Mesodermal cell (in vitro differentiated cells): ENCODE results near the gene ACSS1.

Source experiments
- H3K27ac ChIP-seq: 2 replicates; pipeline ENCODE4 v1.7.0; 2013; ENCODE audit warnings: mild to moderate bottlenecking, low read depth, low read length, moderate library complexity; ENCODE audit not compliant: severe bottlenecking
- H3K36me3 ChIP-seq: 2 replicates; pipeline ENCODE4 v1.7.1; 2013; ENCODE audit warnings: mild to moderate bottlenecking, low read length, moderate library complexity; ENCODE audit not compliant: control insufficient read depth, insufficient read depth
- H3K4me1 ChIP-seq: one replicate; pipeline ENCODE4 v1.7.1; 2013; ENCODE audit warnings: mild to moderate bottlenecking, low read length; ENCODE audit not compliant: insufficient read depth, control insufficient read depth, poor library complexity, severe bottlenecking
- H3K4me3 ChIP-seq: 2 replicates; pipeline ENCODE4 v1.7.0; 2013; ENCODE audit warnings: low read length, control low read depth, mild to moderate bottlenecking; ENCODE audit not compliant: insufficient read depth, poor library complexity, severe bottlenecking; ENCODE audit errors: extremely low read depth
- H3K9me3 ChIP-seq: 2 replicates; pipeline ENCODE4 v1.7.1; 2013; ENCODE audit warnings: mild to moderate bottlenecking, low read length, moderate library complexity; ENCODE audit not compliant: control insufficient read depth
- WGBS, 2 experiments: methylation state at CpG; one replicate each; pipeline ENCODE4 v1.1.5; 2013; ENCODE audit warnings: missing lambda C conversion rate in 2 of 2; ENCODE audit not compliant: insufficient coverage in 2 of 2; 5-methylcytosine and 5-hydroxymethylcytosine counted together

ACSS1 gene

GRCh38 chr20:24966317-24967012 lies 91.5 kb downstream of the ACSS1 start:
- no peaks in the 10 kb centered on the region for H3K4me1 ChIP-seq
- WGBS, 2 experiments: 92 to 98% methylated on average over 13 of the region's 15 CpGs
- no peak overlapping the region for H3K4me3 ChIP-seq
- no peak overlapping the region for H3K27ac ChIP-seq
- no peaks in the 10 kb centered on the region for H3K9me3 ChIP-seq
- peaks cover 83% of the 10 kb centered on the region for H3K36me3 ChIP-seq

GRCh38 chr20:24965065-24965919 lies 92.6 kb downstream of the ACSS1 start:
- no peak overlapping the region for H3K27ac ChIP-seq
- no peaks in the 10 kb centered on the region for H3K9me3 ChIP-seq
- WGBS, 2 experiments: 88 to 98% methylated on average over 7 of the region's 7 CpGs
- H3K4me1 ChIP-seq: no peaks in the 10 kb centered on the region
- H3K4me3 ChIP-seq: no peak overlapping the region
- peaks cover 89% of the 10 kb centered on the region for H3K36me3 ChIP-seq

- no peak overlapping the region for H3K27ac ChIP-seq
- no peaks in the 10 kb centered on the region for H3K4me1 ChIP-seq
- WGBS, 2 experiments: 93 to 95% methylated on average over 2 to 5 of the region's 9 CpGs
- H3K9me3 ChIP-seq: no peaks in the 10 kb centered on the region
- H3K36me3 ChIP-seq: peaks cover 86% of the 10 kb centered on the region
- H3K4me3 ChIP-seq: no peak overlapping the region
Measured at GRCh38 chr20:24964506-24964840, 93.5 kb downstream of the ACSS1 start.

- H3K36me3 ChIP-seq: peaks cover 84% of the 10 kb centered on the region
- H3K4me3 ChIP-seq: no peak overlapping the region
- 97% methylated on average over 17 to 21 of the region's 21 CpGs for WGBS, 2 experiments
- H3K4me1 ChIP-seq: no peaks in the 10 kb centered on the region
- H3K9me3 ChIP-seq: no peaks in the 10 kb centered on the region
- H3K27ac ChIP-seq: no peak overlapping the region
Measured at GRCh38 chr20:24963672-24964505, 94.0 kb downstream of the ACSS1 start.

DNA sequence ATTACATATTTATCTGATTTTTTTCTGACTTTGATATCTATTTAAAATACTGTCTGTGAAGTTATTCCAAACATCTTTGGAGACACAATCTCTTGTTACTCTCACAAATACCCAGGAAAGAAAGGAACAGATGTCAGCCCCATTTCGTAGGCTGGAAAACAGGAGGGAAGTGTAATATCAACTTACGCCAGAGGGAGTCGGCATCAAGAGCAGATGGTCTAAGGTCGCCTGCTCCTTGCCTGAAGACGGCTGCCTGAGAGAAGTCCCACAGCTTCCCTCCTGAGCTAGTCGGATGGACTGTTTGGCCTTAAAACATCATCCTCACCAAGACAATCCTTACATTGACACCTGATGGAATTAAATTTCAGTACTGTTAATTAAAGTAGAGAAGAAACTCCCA lies 95.4 kb downstream of the ACSS1 start:
- WGBS, 2 experiments: 89 to 100% methylated on average over 3 to 4 of the region's 6 CpGs
- H3K27ac ChIP-seq: no peak overlapping the region
- no peak overlapping the region for H3K4me3 ChIP-seq
- H3K4me1 ChIP-seq: no peaks in the 10 kb centered on the region
- H3K9me3 ChIP-seq: no peaks in the 10 kb centered on the region
- H3K36me3 ChIP-seq: peaks cover 71% of the 10 kb centered on the region

DNA sequence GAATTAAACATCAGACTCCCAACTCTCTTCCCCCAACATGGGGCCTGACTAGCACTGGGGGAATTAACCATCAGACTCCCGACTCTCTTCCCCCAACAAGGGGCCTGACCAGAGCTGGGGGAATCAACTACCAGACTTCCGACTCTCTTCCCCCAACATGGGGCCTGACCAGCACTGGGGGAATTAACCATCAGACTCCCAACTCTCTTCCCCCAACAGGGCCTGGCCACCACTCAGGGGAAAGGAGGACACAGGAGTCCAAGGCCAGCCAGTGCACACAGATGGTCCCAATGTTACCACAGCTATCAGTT lies 95.8 kb downstream of the ACSS1 start:
- H3K36me3 ChIP-seq: peaks cover 71% of the 10 kb centered on the region
- no peaks in the 10 kb centered on the region for H3K4me1 ChIP-seq
- 100% methylated on average over 1 of the region's 2 CpGs; no CpG with 5 or more reads in 1 of the 2 experiments for WGBS, 2 experiments
- no peak overlapping the region for H3K4me3 ChIP-seq
- H3K27ac ChIP-seq: no peak overlapping the region
- no peaks in the 10 kb centered on the region for H3K9me3 ChIP-seq

- H3K36me3 ChIP-seq: peaks cover 66% of the 10 kb centered on the region
- H3K9me3 ChIP-seq: no peaks in the 10 kb centered on the region
- no peak overlapping the region for H3K27ac ChIP-seq
- 85 to 86% methylated on average over 8 to 17 of the region's 20 CpGs for WGBS, 2 experiments
- H3K4me1 ChIP-seq: no peaks in the 10 kb centered on the region
- H3K4me3 ChIP-seq: no peak overlapping the region
Measured at GRCh38 chr20:24961384-24962181, 96.4 kb downstream of the ACSS1 start.

DNA sequence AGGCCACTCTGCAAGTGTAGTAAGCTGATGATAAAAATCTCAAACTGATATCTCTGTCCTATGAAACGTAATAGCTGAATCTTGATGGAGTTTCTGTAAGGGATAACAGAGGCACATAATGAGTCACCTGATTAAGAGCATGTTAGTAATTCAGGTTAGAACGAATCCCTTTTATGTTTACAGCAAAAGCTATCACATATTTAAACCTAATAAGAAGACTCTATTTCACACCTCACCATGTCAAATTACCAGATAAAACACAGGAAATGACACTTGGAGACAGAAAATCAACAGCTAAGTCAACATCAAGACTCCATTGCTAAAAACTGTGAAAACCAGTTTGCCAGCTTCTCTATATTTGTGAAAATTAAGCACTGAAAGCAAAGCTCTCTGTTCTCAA lies 97.1 kb downstream of the ACSS1 start:
- WGBS, 2 experiments: 100% methylated on average over 1 of the region's 2 CpGs; no CpG with 5 or more reads in 1 of the 2 experiments
- peaks cover 61% of the 10 kb centered on the region for H3K36me3 ChIP-seq

DNA sequence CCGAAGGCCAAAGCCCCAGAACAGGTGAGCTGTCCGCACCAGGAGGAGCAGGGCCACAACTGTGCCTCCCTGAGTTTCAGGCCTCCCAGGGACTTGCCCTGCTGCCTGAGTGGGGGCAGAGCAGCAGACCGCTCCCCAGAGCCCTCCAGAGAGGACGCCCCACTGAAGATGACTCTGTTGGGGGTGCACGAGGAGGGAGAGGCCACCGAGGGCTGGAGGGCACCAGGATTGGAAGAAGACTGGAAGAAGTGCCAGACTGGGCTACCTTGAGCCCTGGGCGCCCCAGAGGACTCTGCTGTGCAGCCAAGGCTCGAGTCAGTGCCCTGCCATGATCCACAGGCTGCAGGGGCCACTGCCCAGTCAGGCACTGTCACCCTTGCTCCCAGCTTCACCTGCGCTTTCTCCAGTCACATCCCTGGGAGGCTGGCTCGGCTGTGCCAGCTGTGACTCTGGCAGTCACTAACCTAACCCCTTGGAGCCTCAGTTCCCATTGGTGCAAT lies 97.6 kb downstream of the ACSS1 start:
- H3K4me3 ChIP-seq: no peak overlapping the region
- H3K36me3 ChIP-seq: peaks cover 56% of the 10 kb centered on the region
- WGBS, 2 experiments: 94 to 96% methylated on average over 10 of the region's 10 CpGs
- no peak overlapping the region for H3K27ac ChIP-seq
- no peaks in the 10 kb centered on the region for H3K9me3 ChIP-seq
- H3K4me1 ChIP-seq: no peaks in the 10 kb centered on the region

More for the DNA sequence above, 97.1 kb downstream of the ACSS1 start:
- Histone ChIP-seq H3K27ac (no peak overlapping the region), H3K4me3 (no peak overlapping the region), H3K9me3 (no peaks in the 10 kb centered on the region), H3K4me1 (no peaks in the 10 kb centered on the region)
